A673 (cell line): ENCODE data around the gene RTN4RL1. TPM values are rescaled to one million over a fixed set of nuclear protein-coding genes. Genes with fewer than 3 reads are reported as not detected.

Experiments used
- BruUV-seq: library from RNA; stranded (reverse); fragments of 400-500 nt; replicated peaks from 2 replicates; lab custom pipeline; 2021; lab: Mats Ljungman, UMichigan
- CTCF ChIA-PET: fragments of 300-600 bp; sonication (Branson Sonifier 250); formaldehyde crosslinking; loops from one replicate; lab custom pipeline; 2022; ENCODE audit warnings: antibody characterized with exemption; lab: Charles Lee
- POLR2A ChIA-PET: fragments of 300-600 bp; sonication (Branson Sonifier 250); formaldehyde crosslinking; loops from one replicate; lab custom pipeline; 2022; ENCODE audit warnings: antibody characterized with exemption; ENCODE audit not compliant: low non-redundant PET; lab: Charles Lee
- DNase-seq: peaks from one replicate; pipeline ENCODE4 v3.0.0-alpha.2; 2015; ENCODE audit warnings: low spot score
- H3K27ac ChIP-seq: fragments of 200-600 bp; sonication (generic); 2 replicates; pipeline ENCODE4 v1.5.1; 2016; ENCODE audit warnings: mixed run types, low read depth, mild to moderate bottlenecking, mixed read lengths, antibody characterized with exemption, low read length; ENCODE audit not compliant: poor library complexity, severe bottlenecking
- H3K27me3 ChIP-seq: fragments of 200-600 bp; sonication (generic); replicated peaks from 2 replicates; pipeline ENCODE4 v1.6.1; 2017; ENCODE audit warnings: mixed run types, low read depth, mild to moderate bottlenecking, mixed read lengths, antibody characterized with exemption, low read length; ENCODE audit not compliant: insufficient read depth, poor library complexity
- H3K36me3 ChIP-seq: fragments of 200-600 bp; sonication (generic); 2 replicates; pipeline ENCODE4 v1.6.1; 2016; ENCODE audit warnings: mixed run types, mild to moderate bottlenecking, mixed read lengths, antibody characterized with exemption, low read length; ENCODE audit not compliant: insufficient read depth, poor library complexity, severe bottlenecking
- H3K4me1 ChIP-seq: fragments of 200-600 bp; sonication (generic); 2 replicates; pipeline ENCODE4 v1.6.1; 2017; ENCODE audit warnings: mixed run types, mild to moderate bottlenecking, mixed read lengths, antibody characterized with exemption, low read length; ENCODE audit not compliant: insufficient read depth, poor library complexity, severe bottlenecking
- H3K4me3 ChIP-seq: fragments of 200-600 bp; sonication (generic); 2 replicates; pipeline ENCODE4 v1.5.1; 2016; ENCODE audit warnings: low read depth, mixed run types, mild to moderate bottlenecking, mixed read lengths, low read length; ENCODE audit not compliant: poor library complexity, severe bottlenecking
- H3K9me3 ChIP-seq: fragments of 200-600 bp; sonication (generic); 2 replicates; pipeline ENCODE4 v1.6.1; 2016; ENCODE audit warnings: mixed run types, low read depth, mild to moderate bottlenecking, mixed read lengths, antibody characterized with exemption, low read length; ENCODE audit not compliant: poor library complexity, severe bottlenecking
- EZH2 ChIP-seq: fragments of 200-600 bp; sonication (generic); IDR thresholded peaks from 2 replicates; pipeline ENCODE4 v1.6.1; 2017; ENCODE audit warnings: borderline replicate concordance, low read depth, mild to moderate bottlenecking, mixed read lengths, antibody characterized with exemption, low read length; ENCODE audit not compliant: poor library complexity, severe bottlenecking
- intact Hi-C: fragments of 100-400 bp; cut with micrococcal nuclease; formaldehyde crosslinking; loops from one replicate; pipeline ENCODE4 v1.10.0; 2022; ENCODE audit not compliant: unreplicated experiment
- total RNA-seq: library from RNA; stranded (reverse); gene quantifications from 2 replicates; pipeline ENCODE4 v1.2.3, GENCODE V29; 2021
- TF ChIP-seq, protein P1 (sequence below): fragments of 300-800, 200-600 bp; sonication (generic); conservative IDR thresholded peaks from 2 replicates; pipeline ENCODE4 v1.5.1; 2017; ENCODE audit warnings: low read depth, mild to moderate bottlenecking, antibody characterized with exemption, low read length, moderate library complexity, mixed read lengths

RTN4RL1 gene
- total RNA-seq, 1 experiment from 2014 or later: 0.80 TPM

DNA sequence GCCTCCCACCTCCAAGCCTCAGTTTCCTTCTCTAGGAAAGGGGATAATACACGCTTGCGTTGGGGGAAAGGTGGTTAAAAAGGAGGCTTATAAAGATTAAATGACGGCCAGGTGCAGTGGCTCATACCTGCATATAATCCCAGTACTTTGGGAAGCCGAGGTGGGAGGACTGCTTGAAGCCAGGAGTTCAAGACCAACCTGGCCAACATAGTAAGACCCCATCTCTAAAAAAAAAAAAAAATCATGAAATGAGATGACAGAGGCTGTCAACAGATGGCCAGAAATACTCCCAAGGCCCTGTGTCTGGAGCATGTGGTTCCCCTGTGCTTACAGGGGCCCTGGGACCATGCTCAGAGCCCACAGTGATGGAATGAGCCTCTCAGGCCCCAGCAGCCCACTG is 30.4 kb downstream of the RTN4RL1 start:
- no peak for DNase-seq
- ChIA-PET POLR2A (no interaction called here), CTCF (no interaction called here)
- BruUV-seq: no TSS peak
- intact Hi-C loops: no loop called here
- Histone ChIP-seq H3K9me3 (no peaks in the 10 kb centered on the region), H3K27ac (no peak overlapping the region), H3K4me3 (no peak overlapping the region), H3K27me3 (no peaks in the 10 kb centered on the region), H3K4me1 (no peaks in the 10 kb centered on the region), H3K36me3 (no peaks in the 10 kb centered on the region)
- TF ChIP-seq, protein P1, sequence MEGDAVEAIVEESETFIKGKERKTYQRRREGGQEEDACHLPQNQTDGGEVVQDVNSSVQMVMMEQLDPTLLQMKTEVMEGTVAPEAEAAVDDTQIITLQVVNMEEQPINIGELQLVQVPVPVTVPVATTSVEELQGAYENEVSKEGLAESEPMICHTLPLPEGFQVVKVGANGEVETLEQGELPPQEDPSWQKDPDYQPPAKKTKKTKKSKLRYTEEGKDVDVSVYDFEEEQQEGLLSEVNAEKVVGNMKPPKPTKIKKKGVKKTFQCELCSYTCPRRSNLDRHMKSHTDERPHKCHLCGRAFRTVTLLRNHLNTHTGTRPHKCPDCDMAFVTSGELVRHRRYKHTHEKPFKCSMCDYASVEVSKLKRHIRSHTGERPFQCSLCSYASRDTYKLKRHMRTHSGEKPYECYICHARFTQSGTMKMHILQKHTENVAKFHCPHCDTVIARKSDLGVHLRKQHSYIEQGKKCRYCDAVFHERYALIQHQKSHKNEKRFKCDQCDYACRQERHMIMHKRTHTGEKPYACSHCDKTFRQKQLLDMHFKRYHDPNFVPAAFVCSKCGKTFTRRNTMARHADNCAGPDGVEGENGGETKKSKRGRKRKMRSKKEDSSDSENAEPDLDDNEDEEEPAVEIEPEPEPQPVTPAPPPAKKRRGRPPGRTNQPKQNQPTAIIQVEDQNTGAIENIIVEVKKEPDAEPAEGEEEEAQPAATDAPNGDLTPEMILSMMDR: no peak
- no peak for TF ChIP-seq EZH2

DNA sequence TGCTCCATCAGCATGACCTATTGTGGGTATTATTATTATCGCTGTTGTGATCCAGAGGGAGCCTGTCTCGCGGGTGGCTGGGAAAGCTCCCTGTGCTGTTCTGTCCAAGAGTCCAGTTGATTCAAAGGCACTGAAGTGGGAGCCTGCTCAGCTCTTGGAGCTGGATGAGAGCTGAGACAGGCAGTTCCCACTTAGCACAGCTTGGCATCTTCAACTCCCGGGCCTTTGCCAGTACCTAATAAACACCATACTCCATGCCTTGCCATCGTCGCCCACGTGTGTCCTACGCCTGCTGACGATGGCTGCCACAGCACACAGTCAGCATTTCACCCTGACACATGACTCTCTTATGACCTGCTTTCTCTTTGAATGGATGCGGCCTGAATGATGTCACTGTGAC is 32.6 kb downstream of the RTN4RL1 start:
- ChIA-PET POLR2A (interaction anchor here (0.7 kb wide), 1 partner anchor 74 kb away, joined by 3 read pairs; no protein-coding TSS in a partner anchor), CTCF (no interaction called here)
- intact Hi-C loops: no loop called here
- H3K9me3 ChIP-seq: no peaks in the 10 kb centered on the region
- H3K4me3 ChIP-seq: no peak overlapping the region
- BruUV-seq: no TSS peak
- no peaks in the 10 kb centered on the region for H3K27me3 ChIP-seq
- no peak for TF ChIP-seq EZH2
- TF ChIP-seq, protein P1: no peak
- DNase-seq: no peak
- H3K36me3 ChIP-seq: no peaks in the 10 kb centered on the region
- no peaks in the 10 kb centered on the region for H3K4me1 ChIP-seq
- no peak overlapping the region for H3K27ac ChIP-seq

DNA sequence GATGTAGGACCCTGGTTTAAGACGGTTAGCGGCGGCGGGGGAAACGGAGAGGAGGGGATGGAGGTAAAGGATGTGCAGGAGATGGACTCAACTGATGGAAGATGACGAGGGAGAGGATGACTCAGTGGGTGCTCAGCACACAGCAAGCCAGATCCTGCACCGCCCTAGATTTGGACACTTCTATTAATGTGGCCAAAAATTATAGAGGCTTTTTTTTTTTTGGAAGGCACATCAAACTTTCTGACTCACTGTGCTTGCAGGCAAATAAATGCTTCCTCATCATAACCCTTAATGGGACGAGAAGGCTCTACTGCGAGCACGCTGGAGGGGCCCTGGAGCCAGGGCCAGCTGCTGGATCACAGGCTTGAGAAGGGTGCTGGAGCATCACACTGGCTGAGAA is 36.0 kb downstream of the RTN4RL1 start:
- Histone ChIP-seq H3K27ac (no peak overlapping the region), H3K27me3 (no peaks in the 10 kb centered on the region), H3K9me3 (no peaks in the 10 kb centered on the region), H3K4me3 (no peak overlapping the region), H3K4me1 (peaks cover 3% of the 10 kb centered on the region), H3K36me3 (no peaks in the 10 kb centered on the region)
- TF ChIP-seq EZH2: no peak
- TF ChIP-seq, protein P1: no peak
- ChIA-PET CTCF (no interaction called here), POLR2A (no interaction called here)
- BruUV-seq: no TSS peak
- intact Hi-C loops: no loop called here
- DNase-seq: no peak
